ENCODE data around the gene ACSL1. TPM values are rescaled to one million over a fixed set of nuclear protein-coding genes. Genes with fewer than 3 reads are reported as not detected.

The ACSL1 gene, protein sequence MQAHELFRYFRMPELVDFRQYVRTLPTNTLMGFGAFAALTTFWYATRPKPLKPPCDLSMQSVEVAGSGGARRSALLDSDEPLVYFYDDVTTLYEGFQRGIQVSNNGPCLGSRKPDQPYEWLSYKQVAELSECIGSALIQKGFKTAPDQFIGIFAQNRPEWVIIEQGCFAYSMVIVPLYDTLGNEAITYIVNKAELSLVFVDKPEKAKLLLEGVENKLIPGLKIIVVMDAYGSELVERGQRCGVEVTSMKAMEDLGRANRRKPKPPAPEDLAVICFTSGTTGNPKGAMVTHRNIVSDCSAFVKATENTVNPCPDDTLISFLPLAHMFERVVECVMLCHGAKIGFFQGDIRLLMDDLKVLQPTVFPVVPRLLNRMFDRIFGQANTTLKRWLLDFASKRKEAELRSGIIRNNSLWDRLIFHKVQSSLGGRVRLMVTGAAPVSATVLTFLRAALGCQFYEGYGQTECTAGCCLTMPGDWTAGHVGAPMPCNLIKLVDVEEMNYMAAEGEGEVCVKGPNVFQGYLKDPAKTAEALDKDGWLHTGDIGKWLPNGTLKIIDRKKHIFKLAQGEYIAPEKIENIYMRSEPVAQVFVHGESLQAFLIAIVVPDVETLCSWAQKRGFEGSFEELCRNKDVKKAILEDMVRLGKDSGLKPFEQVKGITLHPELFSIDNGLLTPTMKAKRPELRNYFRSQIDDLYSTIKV
- 6.3 and 8.7 TPM in 2 replicates for total RNA-seq (2021; fragmentation: NEBNext Ultra II Directional; extraction: Animal tissue kit (Norgen Biotek cat#: 25700))
- 2.3 and 3.0 TPM in 2 replicates for polyA plus RNA-seq (2011; rRNA removed)
- polyA plus RNA-seq (2011; cell fraction: cytosol; rRNA removed): 3.6 TPM
- polyA plus RNA-seq (2011; cell fraction: nucleus; rRNA removed): 3.4 TPM
- 3.4 to 5.8 TPM (median 4.4 TPM) in 4 replicates for polyA plus RNA-seq (2012, experiment 1 of 2)
- polyA plus RNA-seq (2012, experiment 2 of 2): 0.39 TPM
- polyA plus RNA-seq (2013, experiment 1 of 2): 6.4 TPM
- 7.1 TPM for polyA plus RNA-seq (2013, experiment 2 of 2)
- 8.1 and 8.9 TPM in 2 replicates for polyA minus RNA-seq (2011; rRNA and poly(A)+ RNA removed)
- polyA minus RNA-seq (2011; cell fraction: cytosol; rRNA and poly(A)+ RNA removed): 8.4 TPM
- polyA minus RNA-seq (2011; cell fraction: nucleus; rRNA and poly(A)+ RNA removed): 3.7 TPM
- long read RNA-seq, experiment 1, partial matches to known transcripts: 2 of 4 reads
- long read RNA-seq, experiment 1, other reads (novel, unspliced or antisense): 2 of 4 reads
- long read RNA-seq, experiment 2, partial matches to known transcripts: 2 of 3 reads
- long read RNA-seq, experiment 2, other reads (novel, unspliced or antisense): 1 of 3 reads

- no peak within 1 kb of the TSS for H3K27ac ChIP-seq (ENCODE audit: low read depth, low read length)
- no peak within 1 kb of the TSS for H3K9ac ChIP-seq (replicated peaks in 1 of 4; ENCODE audit: extremely low read depth in 1 of 4, low read depth in 3 of 4, low read length in 3 of 4)
- POLR2A ChIA-PET (ENCODE audit: partially characterized antibody): interaction anchor here (1.0 kb wide), 1 partner anchor 58 kb away, joined by 3 read pairs; no protein-coding TSS in a partner anchor
- TF ChIP-seq, protein P1, sequence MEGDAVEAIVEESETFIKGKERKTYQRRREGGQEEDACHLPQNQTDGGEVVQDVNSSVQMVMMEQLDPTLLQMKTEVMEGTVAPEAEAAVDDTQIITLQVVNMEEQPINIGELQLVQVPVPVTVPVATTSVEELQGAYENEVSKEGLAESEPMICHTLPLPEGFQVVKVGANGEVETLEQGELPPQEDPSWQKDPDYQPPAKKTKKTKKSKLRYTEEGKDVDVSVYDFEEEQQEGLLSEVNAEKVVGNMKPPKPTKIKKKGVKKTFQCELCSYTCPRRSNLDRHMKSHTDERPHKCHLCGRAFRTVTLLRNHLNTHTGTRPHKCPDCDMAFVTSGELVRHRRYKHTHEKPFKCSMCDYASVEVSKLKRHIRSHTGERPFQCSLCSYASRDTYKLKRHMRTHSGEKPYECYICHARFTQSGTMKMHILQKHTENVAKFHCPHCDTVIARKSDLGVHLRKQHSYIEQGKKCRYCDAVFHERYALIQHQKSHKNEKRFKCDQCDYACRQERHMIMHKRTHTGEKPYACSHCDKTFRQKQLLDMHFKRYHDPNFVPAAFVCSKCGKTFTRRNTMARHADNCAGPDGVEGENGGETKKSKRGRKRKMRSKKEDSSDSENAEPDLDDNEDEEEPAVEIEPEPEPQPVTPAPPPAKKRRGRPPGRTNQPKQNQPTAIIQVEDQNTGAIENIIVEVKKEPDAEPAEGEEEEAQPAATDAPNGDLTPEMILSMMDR (IDR thresholded peaks at IDR 0.05; ENCODE audit: control extremely low read depth in 1 of 3, insufficient read depth in 1 of 3, low read depth in 1 of 3, low read length in 3 of 3): no peak
- TF ChIP-seq RBBP5 (IDR thresholded peaks at IDR 0.05; ENCODE audit: borderline replicate concordance, low read depth, low read length): no peak; the same call in 1 of the 2 replicates
Observed at GRCh38 chr4:184825896-184826690, at the start of gene ACSL1. Gene ACSL1 (minus strand): TSS chr4:184825968. CDS start chr4:184803514, 22,454 bp downstream.

More at GRCh38 chr4:184825896-184826690, at the start of gene ACSL1:
- Histone ChIP-seq H3K4me3 (ENCODE audit: extremely low read depth in 1 of 4, insufficient read depth in 2 of 4, low read depth in 3 of 4, low read length in 4 of 4) (peak within 1 kb of the TSS; percentile 51 to 89 (median 66)), H4K20me1 (replicated peaks in 1 of 2; ENCODE audit: control insufficient read depth in 1 of 2, insufficient read depth in 2 of 2, low read length in 2 of 2) (peaks cover 0 to 2% of the 10 kb centered on the region in 2 experiments), H3K4me1 (replicated peaks in 1 of 4; ENCODE audit: control insufficient read depth in 3 of 4, insufficient read depth in 4 of 4, low read length in 3 of 4) (peaks cover 0 to 2% (median 0%) of the 10 kb centered on the region in 4 experiments; a peak in 4 of 7 replicates), H4K8ac (ENCODE audit: extremely low read depth, insufficient read depth, low read length) (peak within 1 kb of the TSS; percentile 75; the same call in 1 of the 2 replicates), H4K5ac (ENCODE audit: insufficient read length, low read depth, low read length) (no peak within 1 kb of the TSS), H3K79me2 (ENCODE audit: control insufficient read depth in 1 of 2, insufficient read depth in 2 of 2, low read length in 2 of 2) (no peaks in the 10 kb centered on the region), H2BK5ac (ENCODE audit: low read depth, low read length) (no peak within 1 kb of the TSS), H2BK120ac (replicated peaks; ENCODE audit: low read depth, low read length) (no peak within 1 kb of the TSS), H2BK20ac (ENCODE audit: low read length) (no peak within 1 kb of the TSS), H2AK5ac (ENCODE audit: low read depth, low read length) (no peak within 1 kb of the TSS), H2AFZ (ENCODE audit: low read length) (peak within 1 kb of the TSS; percentile 97; the same call in 1 of the 2 replicates), H2BK12ac (ENCODE audit: low read depth, low read length) (no peak within 1 kb of the TSS), H3K36me3 (ENCODE audit: control insufficient read depth in 2 of 4, insufficient read depth in 4 of 4, low read length in 3 of 4) (no peaks in the 10 kb centered on the region; a peak in 1 of 8 replicates), H3K4me2 (ENCODE audit: insufficient read depth in 1 of 2, low read depth in 2 of 2, low read length in 2 of 2) (peak within 1 kb of the TSS; percentile 75 to 95), H3K9me3 (ENCODE audit: insufficient read depth in 2 of 2, low read depth in 1 of 2, low read length in 1 of 2) (no peaks in the 10 kb centered on the region), H3K56ac (replicated peaks; ENCODE audit: insufficient read length, low read depth, low read length) (no peak within 1 kb of the TSS), H3K79me1 (ENCODE audit: low read depth, low read length) (no peaks in the 10 kb centered on the region), H3K23me2 (ENCODE audit: low read depth, low read length) (peaks cover 12% of the 10 kb centered on the region; the same call in 1 of the 2 replicates), H4K91ac (replicated peaks; ENCODE audit: insufficient read length, low read length) (no peak within 1 kb of the TSS), H3K4ac (replicated peaks; ENCODE audit: insufficient read length, low read depth, low read length) (no peak within 1 kb of the TSS), H3K27me3 (replicated peaks in 1 of 4; ENCODE audit: control insufficient read depth in 3 of 4, extremely low read depth in 1 of 4, insufficient read depth in 3 of 4, low read length in 3 of 4) (peaks cover 19 to 44% (median 32%) of the 10 kb centered on the region in 4 experiments), H3K18ac (ENCODE audit: extremely low read depth, low read length) (no peak within 1 kb of the TSS), H3K14ac (ENCODE audit: insufficient read length) (no peak within 1 kb of the TSS), H2BK15ac (ENCODE audit: low read length) (no peak within 1 kb of the TSS), H3K23ac (ENCODE audit: insufficient read length) (no peak within 1 kb of the TSS)
- WGBS, 2 experiments (ENCODE audit: extremely low coverage in 1 of 2, insufficient coverage in 1 of 2, insufficient read length in 1 of 2, insufficient replicate concordance in 2 of 2, low coverage in 1 of 2, low lambda C conversion rate in 2 of 2, missing lambda C conversion rate in 1 of 2): 2% methylated on average over 44 of the region's 94 CpGs; no CpG with 5 or more reads in 1 of the 2 experiments
- peak in 1 of 2 experiments; percentile 73 for DNase-seq (ENCODE audit: low read depth in 1 of 2, low spot score in 2 of 2)
- no peak for FAIRE-seq
- CTCF ChIA-PET (ENCODE audit: partially characterized antibody): interaction anchor here (0.8 kb wide), 1 partner anchor 156 kb away, joined by 3 read pairs; no protein-coding TSS in a partner anchor

All from H1 (cell line).